TTC549 (cell line): ENCODE results near the gene NOTCH1.

ENCODE experiments used
- FAIRE-seq: peaks from 2 replicates; lab custom pipeline; 2012; peaks lifted over from hg19 to GRCh38; lab: Jason Lieb, UNC

Gene NOTCH1

DNA sequence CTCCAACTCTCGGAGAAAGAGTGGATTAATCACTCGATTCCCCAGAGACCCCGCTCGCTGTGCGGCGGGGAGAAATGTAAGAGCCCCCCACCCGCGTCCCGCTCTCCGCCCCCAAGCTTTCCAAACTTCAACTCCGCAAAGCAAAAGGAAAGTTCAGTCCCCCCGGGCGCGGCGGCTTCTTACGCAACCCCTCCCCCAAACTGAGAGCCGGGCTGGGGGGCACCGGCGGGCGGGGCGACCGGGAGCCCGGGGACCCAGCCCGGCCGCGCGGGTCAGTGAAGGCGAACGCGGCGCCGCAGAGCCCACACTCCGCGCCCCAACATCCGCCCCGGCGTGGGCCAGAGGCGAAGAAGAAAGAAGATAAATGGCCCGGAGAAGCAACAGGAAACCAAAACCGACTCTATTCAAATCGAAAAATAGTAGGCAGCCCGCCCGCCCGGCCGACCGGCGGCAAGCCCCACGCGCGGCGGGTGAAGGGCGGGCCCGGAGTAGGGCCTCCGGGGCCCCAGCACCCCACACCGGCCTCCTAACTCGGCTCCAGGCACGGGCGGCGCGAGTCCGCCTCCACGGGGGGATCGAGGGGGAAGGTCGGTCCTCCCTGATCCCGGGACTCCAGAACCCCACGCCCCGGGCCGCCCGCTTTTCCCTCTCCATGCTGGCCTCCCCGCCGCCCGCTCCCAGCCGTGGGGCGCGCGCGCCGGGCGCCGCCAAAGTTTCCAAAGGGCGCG is 720 bp downstream of the NOTCH1 start:
- no peak for FAIRE-seq

DNA sequence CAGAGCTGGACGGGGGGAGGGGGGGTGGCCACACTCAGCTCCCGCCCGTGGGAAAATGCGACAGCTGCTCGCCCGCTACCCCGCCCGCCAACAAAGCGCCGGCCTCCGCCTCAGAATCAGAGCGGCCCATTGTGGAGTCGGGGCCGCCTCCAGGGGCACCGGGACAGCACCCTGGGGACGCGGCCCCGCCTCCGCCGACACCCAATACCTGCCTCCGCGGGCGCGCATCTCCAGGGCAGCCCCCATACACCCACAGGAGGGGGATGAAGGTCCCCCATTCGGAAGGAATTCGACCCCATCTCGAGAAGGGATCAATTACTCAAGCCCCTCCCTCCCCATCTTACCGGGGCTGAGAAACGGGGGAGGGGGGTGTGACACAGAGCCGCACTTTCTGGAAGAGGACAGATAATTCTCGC is 1.3 kb downstream of the NOTCH1 start:
- no peak for FAIRE-seq

DNA sequence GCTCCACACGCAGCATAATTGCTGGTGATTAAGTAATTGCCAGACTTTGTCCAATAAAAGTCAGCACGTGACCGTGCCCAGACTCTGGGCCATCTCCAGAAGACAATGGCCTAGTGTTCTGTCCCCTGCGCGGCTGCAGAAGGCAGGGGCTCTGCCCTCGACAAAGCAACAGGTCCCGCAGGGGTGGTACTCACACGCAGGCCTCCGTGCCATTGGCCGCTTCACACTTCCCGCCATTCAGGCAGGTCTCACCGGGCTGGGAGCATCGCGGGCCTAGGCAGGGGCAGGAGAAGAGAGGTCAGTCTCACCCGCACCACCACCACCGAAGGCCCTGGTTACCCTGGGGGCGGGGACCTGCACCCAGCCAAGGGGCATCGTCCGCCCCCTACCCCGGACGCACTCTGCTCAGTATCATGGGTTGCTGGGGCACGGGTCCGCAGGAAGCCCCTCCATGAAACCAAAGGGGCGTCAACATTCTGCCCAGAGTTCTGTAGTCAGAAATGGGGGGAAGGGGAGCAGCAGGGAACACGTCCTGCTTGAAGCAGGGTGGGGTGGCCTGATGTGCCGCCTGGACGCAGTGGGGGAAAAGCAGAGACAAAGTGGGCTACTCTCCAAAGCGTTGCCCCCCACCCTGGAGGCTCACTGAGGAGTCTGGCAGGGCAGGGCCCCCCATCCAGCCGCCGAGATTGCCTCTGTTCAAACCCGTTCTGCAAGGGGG is 1.9 kb downstream of the NOTCH1 start:
- no peak for FAIRE-seq

DNA sequence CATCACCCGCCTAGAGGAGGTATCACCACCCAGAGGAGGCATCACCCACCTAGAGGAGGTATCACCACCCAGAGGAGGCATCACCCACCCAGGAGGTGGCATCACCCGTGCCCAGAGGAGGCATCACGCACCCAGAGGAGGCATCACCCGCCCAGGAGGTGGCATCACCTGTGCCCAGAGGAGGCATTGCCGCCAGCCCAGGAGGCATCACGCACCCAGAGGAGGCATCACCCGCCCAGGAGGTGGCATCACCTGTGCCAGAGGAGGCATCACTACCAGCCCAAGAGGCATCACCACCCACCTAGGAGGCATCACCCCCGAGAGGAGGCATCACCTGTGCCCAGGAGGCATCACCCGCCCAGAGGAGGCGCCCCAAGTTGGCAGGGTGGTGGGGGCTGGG is 2.6 kb downstream of the NOTCH1 start:
- no peak for FAIRE-seq

DNA sequence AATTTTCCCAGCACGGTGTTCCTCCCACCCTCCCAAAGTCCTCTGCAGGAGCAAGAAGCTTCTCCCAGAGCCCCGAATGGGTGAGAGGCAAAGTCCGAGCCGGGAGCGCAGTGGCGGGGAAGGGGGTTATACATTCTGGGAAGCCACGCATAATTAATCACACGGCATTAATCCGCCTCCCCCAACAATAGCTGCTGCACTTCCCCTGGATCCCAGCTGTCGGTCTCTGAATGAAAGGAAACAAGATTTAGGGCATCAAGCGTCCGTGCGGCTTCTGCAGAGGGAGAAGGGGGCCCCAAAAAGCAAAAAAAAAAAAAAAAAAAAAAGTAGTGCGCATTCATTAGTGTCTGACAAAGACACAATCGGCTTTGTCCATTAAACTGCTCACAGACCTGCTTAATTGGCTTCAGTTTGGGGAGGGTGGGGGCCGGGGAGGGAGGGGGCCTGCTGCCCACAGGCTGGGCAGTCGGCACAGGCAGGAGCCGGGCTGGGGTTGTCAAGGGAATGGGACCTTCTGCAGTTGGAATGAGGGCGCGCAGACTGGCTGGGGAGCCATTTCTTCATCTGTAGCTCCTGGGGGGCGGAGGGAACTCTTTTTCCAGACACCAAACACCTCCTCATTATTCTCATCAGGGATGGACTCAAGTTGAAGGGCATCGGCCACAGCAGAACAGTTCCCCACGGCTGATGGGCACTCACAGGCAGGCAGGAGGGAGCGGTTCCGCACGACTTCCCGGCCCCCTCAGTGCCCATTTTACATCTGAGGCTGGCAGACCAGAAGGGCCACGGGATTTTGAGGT is 3.4 kb downstream of the NOTCH1 start:
- no peak for FAIRE-seq

DNA sequence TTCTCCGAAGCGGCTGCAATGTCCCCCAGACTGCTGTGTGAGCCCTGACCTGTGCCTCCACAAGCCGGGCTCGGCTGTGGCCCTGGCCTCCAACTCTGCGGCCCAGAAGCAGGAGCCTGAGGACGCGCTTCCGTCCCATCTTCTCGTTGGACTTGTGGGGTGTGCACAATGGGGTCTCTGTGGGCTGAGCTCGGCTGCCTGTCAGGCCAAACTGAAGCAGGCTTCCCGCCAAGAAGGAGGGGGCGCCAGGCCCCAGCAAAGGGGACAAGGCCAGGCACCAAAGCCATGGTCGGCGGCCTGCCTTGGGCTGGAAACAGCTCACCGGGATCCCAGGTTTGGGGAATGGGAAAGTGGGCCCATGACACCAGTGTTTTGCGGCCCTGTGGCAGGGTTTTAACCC is 4.1 kb downstream of the NOTCH1 start:
- FAIRE-seq: no peak

DNA sequence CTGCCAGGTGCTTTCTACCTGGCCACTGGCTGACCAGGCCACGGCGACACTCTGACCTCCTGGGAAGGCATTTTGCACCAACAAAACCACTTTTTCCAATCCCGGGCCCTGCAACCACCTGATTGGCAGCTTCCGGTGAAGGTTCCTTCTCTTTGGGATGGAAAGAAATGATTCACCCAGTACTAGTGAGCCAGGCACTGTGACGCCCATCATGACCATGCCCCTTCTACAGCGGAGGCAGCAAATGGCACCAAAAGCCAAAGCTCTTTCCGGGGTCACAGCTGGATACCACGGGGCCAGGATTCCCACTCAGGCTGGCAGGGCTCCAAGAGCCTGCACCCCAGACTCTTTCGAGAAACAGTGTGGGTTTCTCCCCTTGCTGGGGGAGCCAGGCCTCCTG is 4.7 kb downstream of the NOTCH1 start:
- no peak for FAIRE-seq

DNA sequence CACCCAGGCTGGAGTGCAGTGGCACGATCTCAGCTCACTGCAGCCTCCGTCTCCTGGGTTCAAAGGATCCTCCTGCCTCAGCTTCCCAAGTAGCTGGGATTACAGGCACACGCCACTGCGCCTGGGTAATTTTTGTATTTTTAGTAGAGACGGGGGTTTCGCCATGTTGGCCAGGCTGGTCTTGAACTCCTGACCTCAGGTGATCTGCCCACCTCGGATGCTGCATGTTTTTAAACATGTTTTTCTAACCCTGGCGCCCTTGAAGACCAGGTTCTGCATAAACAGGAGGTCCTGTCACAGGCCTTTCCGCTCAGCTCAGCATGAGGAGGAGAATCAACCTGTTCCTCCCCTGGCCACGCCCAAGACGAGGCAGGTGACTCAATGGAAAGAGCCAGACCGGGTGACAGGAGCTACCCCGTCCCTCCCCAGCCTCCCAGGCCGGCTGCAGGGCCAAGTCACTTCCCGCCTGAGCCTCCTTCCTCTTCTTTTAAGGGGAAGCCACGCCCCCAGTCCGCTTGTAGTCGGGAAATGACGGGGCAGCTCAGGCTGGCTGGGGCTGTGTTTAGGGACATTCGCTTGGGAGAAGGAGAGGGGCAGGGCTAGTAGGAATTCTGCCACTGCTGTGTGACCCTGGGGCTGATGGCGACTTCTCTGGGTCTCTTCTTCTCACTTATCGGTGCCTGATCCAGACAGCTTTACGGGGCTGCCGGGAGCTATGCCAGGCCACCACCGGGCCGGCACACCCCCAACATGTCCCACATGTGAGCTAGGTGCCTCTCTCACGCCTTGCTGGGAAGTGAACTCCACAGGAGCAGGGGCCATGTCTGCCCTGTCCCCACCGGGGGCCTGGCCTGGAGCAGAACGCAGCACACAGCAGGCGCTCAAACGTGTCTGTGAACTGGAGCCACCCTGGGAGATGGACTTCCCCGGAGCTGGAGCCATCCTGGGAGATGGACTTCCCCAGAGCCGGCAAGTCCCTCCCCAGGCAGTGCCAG is 6.1 kb downstream of the NOTCH1 start:
- FAIRE-seq: no peak

DNA sequence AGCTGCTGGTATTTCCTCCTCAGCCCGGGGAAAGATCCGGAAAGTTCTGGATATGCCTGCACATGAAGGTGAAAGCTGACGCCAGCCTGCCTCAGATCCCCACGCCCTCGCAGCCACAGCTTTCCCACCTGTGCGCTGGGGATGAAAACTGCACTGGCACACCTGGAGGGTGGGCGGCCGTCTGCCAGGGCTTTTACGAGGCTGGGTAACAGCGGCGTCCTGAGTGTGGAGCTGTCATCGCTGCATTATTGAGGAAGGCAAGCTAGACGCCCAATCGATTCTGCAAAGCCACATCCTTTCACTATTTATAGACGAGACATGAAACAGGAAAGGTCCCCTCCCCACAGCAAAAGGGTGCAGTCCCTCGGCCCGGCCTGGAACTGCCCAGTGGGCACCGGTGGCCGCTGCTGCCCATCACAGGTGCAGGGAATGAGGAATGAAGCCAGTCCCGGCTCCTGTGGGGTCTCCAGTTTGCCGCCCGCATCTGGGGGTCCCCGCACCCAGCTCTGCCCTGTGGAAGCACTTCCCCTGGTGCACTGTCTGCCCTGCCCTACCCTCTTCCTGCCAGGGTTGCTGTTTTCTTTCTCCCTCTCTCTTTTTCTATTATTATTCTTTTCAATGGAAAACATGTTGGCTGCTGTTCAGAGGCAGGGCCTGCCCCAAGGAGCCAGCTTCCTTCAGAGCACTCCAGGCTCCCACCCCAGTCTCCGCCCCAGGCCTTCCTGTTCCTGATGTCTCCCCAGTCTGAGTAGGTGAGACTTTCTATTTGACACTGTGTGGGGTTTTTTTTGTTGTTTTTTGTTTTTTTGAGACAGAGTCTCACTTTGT is 7.0 kb downstream of the NOTCH1 start:
- no peak for FAIRE-seq

DNA sequence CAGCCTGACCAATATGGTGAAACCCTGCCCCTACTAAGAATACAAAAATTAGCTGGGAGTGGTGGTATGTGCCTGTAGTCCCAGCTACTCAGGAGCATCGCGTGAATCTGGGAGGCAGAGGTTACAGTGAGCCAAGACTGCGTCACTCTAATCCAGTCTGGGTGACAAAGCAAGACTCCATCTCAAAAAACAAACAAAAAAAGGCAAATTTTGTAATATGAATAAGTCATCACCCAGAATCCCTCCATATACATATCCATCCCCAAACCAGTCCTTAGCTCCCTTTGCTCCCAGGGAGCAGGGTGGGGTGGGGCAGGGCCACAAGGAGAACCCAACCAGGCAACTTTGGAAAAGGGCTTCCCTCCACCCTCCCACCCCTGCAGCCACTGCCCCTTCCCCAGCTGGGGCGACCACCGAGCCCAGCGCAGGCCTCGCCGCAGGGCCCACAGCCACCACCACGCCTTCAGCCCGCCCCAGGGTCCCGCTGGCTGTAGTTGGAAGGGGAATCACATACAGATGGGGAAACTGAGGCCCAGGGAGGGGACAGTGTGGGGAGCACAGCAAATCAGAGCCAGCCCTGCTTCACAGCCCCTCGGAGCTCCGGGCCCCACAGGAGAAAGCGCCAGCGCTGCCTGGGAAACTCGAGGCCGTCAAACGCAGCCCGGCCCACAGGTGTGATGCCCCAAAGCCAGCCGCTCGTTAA is 7.8 kb downstream of the NOTCH1 start:
- FAIRE-seq: no peak

DNA sequence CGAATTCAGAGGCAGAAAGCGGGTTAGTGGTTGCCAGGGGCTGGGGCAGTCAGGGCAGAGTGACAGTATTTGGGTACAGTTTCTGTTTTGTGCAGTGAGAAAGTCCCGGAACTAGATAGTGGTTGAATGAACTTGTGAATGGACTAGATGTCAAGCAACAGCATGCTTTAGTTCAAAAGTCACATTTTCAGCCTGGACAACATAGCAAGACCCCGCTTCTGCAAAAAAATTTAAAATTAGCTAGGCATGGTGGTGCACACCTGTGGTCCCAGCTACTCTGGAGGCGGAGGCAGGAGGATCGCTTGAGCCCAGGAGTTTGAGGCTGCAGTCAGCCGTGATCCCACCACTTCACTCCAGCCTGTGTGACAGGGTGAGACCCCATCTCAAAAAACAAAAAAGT is 8.4 kb downstream of the NOTCH1 start:
- FAIRE-seq: no peak

DNA sequence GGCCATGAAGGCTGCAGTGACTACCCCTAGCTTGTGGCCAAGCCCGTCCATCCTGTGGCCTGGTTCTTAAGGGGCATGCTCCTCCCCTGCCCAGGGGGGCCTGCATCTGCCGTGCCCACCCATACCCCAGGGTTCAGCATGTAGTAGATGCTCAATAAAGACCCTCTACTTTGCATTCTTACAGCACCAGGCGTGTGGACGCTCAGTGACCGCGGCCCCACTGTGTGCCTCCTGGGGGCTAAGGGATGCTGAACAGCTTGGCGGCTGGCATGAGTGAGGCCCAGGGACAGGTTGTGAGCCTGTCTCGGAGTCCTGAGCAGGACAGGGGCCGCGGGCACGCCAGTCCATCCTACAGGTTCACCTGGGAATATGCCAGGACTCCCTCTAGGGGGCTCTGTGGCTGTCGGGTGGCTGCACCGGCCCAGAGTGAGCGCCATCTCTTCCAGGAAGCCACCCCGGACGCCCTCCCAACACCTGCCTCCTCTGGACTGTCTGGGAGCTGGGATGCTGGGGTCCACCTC is 9.1 kb downstream of the NOTCH1 start:
- no peak for FAIRE-seq

DNA sequence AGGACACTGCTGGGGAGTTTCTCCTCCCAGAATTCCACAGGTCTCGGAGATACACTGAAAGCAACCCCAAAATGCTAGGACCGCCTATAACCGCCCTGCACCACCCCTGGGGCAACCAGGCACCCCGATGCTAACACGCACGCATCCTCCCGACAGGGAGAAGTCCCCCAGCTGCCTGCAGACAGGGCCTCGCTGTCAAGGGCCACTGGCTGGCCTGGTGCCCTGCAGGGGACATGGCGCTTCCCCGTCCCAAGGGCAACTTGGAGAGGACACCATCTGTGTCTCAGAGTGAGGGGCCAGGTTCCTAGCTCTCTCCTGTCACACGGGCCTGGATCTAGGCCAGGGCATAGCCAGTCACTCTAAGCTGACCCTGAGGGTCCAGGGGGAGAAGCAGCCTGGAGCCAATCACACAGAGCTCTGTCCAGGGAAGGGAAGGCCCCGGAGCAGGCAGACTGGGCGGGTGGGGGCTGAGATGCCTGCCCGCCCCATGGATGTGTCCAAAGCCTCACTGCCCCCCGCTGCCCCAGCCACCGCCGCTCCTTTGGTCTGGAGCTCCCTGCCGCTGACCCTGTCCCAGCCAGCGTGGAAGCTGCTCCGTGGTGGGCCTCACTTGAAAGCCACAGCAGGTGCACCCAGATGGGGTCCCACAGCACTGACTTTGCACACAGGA is 9.7 kb downstream of the NOTCH1 start:
- FAIRE-seq: no peak

DNA sequence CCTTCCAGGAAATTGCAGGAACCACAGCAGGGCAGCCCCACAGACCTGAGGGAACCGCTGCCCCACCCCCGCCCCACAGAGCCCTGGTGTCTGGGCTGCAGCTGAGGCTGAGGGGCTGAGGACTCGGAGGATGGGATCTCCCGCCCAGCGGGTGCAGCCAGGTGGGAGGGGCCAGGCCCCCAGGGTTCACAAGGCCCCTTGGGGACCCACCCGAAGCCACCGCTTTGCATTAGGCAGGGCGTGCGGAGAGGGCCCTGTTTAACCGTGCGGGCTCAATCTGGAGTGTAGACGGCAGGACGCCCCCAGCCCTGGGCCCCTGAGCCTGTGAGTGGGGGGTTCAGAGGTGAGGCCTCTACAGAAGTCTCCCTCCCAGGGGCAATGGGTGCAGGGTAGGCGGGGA is 10.8 kb downstream of the NOTCH1 start:
- FAIRE-seq: no peak

DNA sequence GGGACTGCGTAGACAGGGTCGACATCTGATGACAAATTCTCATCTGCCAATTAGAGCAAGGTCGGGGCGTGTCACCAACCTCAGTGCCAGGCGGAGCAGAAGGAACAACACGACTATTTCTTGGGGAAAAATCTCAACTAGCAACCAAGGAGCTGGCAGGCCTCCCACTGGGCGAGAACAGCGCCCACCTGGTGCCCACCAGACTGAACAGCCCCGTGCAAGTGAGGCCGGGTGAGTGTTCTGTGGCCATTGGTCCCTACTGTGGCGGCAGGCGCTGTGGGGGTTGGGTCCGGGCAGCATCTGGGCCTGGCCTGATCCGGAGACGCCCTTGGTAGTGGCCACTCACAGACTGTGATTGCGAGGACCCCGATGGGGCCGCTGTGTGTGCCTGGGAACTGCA is 11.5 kb downstream of the NOTCH1 start:
- FAIRE-seq: no peak

DNA sequence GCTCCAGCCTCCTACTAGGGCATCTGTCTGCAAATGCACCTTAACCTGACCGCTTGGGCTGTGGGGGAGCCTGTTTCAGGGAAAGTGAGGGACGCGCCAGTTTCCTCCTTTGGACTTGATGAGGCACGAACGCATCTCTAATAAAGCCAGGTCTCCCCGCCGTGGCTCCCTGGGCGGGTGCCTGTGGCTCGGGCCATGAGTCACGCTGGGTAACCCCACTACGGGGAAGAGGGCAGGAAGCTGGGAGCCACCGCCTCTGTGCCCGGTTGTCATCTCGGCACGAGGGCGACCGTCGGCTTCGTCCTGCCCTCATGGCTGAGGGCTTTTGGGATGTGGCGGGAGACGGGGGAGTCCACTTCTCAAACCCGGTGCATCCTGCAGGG is 12.1 kb downstream of the NOTCH1 start:
- FAIRE-seq: no peak

DNA sequence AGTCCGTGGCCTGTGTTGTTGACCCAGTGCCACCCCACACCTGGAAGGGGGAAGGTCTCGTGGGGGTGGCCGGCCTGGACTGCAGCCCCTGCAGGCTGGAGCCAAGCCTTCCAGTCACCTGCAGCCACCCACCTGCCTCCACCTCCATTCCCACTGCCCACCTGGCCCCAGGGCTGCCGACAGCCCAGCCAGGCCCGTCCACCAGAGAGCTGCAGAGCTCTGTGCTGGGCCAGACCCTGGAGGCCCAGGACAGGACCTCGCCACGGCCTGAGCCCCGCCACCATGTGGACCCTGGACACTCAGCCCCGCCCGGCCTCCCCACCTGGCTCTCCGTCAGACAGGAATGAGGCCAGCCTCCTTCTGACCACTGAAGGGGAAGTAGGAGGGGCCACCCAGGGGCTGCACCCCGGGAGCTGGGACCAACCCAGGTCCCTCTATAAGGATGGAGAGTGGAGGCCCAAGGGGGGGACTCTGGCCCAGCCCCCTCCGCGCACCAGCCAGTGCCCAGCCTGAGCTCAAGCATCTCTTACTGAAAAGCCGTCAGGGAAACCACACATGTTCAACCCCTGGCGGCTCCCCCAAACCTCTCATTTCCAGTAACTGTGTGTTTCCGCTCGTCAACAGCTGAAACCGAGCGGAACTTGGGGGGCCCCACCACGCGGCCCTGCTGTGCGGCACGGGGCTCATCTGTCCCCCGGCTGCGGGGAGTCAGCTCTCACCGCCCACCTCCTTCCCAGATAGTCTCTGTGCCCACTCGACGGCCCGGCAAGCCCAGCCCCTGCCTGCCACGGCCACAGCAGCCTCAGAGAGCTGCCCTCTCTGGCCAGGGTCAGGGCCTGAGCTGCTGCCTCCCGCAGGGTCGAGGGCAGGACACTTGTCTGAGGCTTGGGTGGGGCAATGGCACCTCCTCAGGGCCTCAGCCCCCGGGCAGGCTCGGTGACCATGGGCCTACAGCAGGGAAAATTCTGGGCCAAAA is 12.8 kb downstream of the NOTCH1 start:
- no peak for FAIRE-seq
